LHCN-M2 (cell line): ENCODE measurements around the gene GATA2. TPM values are rescaled to one million over a fixed set of nuclear protein-coding genes. Genes with fewer than 3 reads are reported as not detected.

ENCODE experiments used
- DNase-seq: peaks from one replicate; pipeline ENCODE4 v3.0.0-alpha.2; 2012; ENCODE audit warnings: low read depth
- total RNA-seq: library from RNA; depleted of rRNA; stranded (reverse); fragments of >200 nt; gene quantifications from 2 replicates; pipeline ENCODE4 v1.2.3, GENCODE V29; 2014

The GATA2 gene
- total RNA-seq, 1 experiment from 2014 or later: 0.17 TPM

DNA sequence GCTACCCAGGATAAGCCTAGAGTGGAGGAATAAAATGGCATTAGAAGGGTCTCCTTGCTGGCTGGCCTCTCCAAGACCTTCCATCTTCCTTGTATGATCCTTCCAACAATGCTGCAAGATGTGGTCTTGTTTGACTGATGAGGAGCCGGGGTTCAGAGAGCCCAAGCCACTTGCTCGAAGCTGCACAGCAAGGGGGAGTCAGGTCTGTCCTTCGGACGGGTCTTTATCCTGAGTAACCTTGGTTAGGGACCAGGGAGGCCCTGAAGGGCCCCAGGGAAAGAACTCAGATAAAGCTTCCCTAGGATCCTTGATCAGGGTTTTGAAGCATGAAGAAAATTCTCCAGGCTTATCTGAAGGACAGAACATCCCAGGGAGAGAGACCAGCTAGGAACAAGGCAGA lies 19.3 kb downstream of the GATA2 start:
- no peak for DNase-seq

DNA sequence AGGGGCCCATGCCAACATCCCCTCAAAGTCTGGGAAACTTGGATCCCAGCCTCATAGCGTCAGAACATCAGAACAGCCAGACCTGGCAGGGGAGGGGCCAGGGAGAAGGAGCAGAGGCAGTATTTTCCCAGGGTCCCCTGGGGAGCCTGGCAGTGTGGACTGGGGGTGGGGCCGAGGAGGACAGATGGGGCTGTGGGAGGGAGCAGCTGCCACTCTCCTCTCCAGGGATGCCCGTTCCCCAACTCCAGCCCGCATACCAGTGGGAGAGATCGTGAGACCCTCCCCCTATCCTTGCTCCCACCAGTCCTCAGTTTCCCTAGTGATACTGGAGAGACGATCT lies 19.9 kb downstream of the GATA2 start:
- no peak for DNase-seq

GRCh38 chr3:128472449-128473179 lies 20.4 kb downstream of the GATA2 start:
- no peak for DNase-seq

GRCh38 chr3:128471720-128472119 lies 21.3 kb downstream of the GATA2 start:
- DNase-seq: no peak

DNA sequence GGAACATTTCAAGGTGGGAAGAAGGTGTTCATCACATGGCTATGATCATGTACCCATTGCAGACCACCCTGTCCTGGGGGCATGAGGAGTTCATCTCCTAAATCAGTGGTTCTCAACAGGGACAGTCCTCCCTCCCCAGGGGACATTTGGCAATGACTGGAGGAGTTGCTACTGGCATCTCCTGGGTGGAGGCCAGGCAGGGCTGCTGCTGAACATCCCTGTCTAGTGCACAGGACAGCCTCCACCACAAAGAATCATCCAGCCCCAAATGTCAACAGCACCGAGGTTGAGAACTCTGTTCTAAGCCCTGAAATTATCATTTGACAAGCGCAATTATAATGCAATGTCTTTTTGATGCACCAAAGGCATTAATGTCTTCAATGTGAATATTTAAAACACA lies 21.9 kb downstream of the GATA2 start:
- DNase-seq: no peak

GRCh38 chr3:128470134-128470899 lies 22.7 kb downstream of the GATA2 start:
- no peak for DNase-seq

DNA sequence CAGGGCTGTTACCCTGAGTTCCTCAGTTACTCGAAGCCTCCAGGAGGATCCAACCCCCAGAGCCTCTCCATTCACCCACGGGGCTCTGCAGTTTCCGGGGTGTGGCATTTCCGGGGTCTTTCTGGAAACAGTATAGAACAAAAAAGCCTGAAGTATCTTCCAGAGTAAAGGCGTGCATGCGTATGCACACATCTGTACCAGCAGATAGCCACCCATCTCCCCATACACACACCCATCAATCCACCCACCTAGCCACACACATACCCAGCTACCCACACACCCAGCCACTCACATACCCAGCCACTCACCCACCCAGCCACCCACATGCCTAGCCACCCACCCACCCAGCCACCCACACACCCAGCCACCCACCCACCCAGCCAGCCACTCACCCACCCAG lies 23.4 kb downstream of the GATA2 start:
- DNase-seq: no peak

GRCh38 chr3:128468791-128469527 lies 24.0 kb downstream of the GATA2 start:
- no peak for DNase-seq

GRCh38 chr3:128468285-128468790 lies 24.7 kb downstream of the GATA2 start:
- DNase-seq: no peak

GRCh38 chr3:128466840-128467541 lies 26.0 kb downstream of the GATA2 start, which contains the start of gene DNAJB8:
DNAJB8 (minus strand) TSS chr3:128466890; CDS start chr3:128463245, 3,645 bp downstream.
- DNase-seq: no peak

GRCh38 chr3:128464702-128465101 lies 28.3 kb downstream of the GATA2 start:
- no peak for DNase-seq

DNA sequence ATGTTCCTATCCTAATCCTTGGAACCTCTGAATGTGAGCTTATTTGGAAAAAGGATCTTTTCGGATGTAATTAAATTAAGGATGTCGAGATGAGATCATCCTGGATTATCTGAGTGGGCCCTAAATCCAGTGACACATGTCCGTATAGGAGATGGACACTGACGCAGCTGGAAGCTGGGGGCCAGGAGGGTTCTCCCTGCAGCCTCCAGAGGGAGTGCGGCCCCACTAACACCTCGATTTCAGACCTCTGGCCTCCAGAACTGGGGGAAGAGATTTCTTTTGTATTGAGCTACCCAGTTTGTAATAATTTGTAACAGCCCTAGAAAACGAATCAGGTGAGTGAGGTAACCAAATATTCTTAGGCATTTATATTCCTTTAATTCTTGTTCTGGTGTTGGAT lies 28.8 kb downstream of the GATA2 start:
- DNase-seq: no peak

GRCh38 chr3:128463771-128464170 lies 29.2 kb downstream of the GATA2 start:
- no peak for DNase-seq

- DNase-seq: no peak
These were observed 29.6 kb downstream of the GATA2 start for GRCh38 chr3:128463354-128463753.

DNA sequence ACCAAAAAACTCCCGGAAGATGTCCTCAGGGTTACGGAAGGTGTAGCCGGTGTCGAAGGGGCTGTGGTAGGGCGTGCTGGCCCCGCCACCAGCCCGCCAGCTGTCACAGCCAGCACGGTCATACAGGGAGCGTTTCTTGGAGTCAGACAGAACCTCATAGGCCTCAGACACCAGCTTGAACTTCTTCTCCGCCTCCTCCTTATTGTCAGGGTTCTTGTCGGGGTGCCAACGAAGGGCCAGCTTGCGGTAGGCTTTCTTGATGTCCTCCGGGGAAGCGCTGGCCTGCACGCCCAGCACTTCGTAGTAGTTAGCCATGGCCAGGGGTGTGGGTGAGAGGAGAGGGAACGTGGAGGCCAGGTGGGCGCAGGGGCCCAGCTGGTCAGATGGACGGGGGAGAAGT lies 30.1 kb downstream of the GATA2 start:
- no peak for DNase-seq

DNA sequence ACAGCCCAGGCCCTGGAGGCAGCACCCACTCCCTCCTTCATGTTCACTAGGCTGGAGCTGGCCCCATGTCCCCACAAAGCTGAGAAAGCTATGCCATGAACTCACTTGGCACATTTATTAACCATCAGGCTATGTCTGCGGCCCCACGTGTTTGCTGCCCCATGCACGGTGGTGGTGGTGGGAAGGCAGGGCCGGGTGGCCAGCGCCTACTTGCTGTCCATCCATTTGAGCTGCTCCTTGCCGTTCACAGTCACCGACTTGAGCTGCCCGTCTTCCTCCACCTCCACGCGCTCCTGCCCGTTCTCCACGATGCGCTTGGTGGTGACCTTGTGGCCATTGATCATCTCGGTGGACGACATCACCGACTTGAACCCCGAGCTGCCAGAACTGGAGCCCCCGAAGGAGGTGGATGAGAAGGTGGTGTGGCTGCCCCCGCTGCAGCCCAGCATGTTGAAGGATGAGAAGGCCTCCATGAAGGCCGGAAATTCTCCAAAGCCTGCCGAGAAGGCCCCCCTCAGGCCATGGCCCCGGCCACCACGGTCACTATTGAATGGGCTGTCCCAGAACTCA lies 30.6 kb downstream of the GATA2 start:
- DNase-seq: no peak

GRCh38 chr3:128461731-128462130 lies 31.3 kb downstream of the GATA2 start:
- no peak for DNase-seq

DNA sequence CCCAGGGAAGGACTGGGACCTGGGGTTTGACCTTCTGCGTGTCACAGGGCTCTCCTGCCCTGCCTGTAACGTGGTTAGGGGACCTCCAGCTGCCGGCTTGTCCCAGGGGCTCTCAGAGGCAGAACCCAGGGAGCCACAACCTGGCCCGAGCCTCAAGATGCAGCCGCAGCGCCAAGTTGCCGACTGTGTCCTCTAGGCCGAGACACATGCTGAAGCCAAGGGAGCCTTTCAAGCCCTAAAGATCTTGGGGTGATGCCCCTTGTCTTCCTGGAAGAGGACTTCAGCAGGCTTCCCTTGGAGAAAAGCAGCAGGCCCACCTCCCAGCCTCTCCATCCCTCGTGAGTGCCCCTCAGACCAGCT lies 33.6 kb downstream of the GATA2 start:
- DNase-seq: no peak

- no peak for DNase-seq
These were observed 34.1 kb downstream of the GATA2 start for GRCh38 chr3:128458746-128459460.

GRCh38 chr3:128457937-128458336 lies 35.1 kb downstream of the GATA2 start:
- no peak for DNase-seq
